Stimulated activated CD4-positive, alpha-beta T cell treated with anti-CD3 and anti-CD28 coated beads, Interleukin-1b, Interleukin-23, amount 100 ng/mL, for 24 hours (primary cell): Measurements from ENCODE around the gene ADIRF.

Experiments
- DNase-seq, 4 experiments: peaks; one replicate each; pipeline ENCODE4 v3.0.0-alpha.2; 2020; ENCODE audit warnings: low read depth in 4 of 4, low spot score in 1 of 4

Gene ADIRF

GRCh38 chr10:86960003-86960862 lies 8.0 kb upstream of the ADIRF start:
- peak in 1 of 4 experiments; percentile 22 for DNase-seq

GRCh38 chr10:86960863-86961434 lies 7.3 kb upstream of the ADIRF start:
- no peak for DNase-seq

DNA sequence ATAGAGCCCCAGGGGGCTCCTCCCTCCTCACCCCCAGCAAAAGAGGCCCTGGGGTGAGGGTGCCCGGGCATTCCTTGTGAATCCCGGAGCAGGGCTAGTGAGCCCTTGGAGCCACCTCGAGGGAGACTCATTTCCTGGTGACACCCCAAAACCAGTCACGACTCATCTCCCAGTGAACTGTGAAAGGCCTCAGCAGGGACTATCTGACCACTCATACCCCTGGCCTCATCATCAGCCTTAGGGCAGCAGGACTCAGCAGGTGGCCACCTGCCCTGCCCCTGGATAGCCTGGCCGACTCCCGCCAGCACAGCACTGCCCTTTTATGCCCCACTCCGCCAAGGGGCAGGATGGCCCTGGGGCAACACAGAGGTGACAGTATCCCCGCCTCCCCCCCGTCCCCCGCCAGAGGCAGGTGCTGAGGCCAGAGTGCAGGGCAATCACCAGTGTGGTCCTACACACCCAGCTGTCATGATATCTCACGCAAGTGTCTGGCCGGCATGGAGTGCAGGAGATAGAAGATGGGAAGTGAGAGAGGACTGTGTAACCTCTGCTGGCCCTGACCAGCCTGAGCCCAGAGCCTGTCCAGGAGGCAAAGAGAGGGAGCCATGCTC lies 6.7 kb upstream of the ADIRF start:
- DNase-seq, result no peak

GRCh38 chr10:86962136-86962980 lies 5.9 kb upstream of the ADIRF start:
- DNase-seq, result no peak

DNA sequence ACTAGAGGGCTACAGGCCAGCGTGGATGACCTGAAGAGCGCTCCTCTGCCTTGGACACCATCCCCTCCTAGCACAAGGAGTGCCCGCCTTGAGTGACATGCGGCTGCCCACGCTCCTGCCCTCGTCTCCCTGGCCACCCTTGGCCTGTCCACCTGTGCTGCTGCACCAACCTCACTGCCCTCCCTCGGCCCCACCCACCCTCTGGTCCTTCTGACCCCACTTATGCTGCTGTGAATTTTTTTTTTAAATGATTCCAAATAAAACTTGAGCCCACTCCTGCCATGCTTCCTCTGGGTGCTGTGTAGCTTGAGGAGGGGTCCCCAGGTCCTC lies 5.3 kb upstream of the ADIRF start:
- no peak for DNase-seq

GRCh38 chr10:86963341-86963919 lies 4.9 kb upstream of the ADIRF start:
- DNase-seq, result no peak

GRCh38 chr10:86964061-86964846 lies 4.0 kb upstream of the ADIRF start:
- no peak for DNase-seq

- no peak for DNase-seq
Measured at GRCh38 chr10:86964847-86965190, 3.5 kb upstream of the ADIRF start.

DNA sequence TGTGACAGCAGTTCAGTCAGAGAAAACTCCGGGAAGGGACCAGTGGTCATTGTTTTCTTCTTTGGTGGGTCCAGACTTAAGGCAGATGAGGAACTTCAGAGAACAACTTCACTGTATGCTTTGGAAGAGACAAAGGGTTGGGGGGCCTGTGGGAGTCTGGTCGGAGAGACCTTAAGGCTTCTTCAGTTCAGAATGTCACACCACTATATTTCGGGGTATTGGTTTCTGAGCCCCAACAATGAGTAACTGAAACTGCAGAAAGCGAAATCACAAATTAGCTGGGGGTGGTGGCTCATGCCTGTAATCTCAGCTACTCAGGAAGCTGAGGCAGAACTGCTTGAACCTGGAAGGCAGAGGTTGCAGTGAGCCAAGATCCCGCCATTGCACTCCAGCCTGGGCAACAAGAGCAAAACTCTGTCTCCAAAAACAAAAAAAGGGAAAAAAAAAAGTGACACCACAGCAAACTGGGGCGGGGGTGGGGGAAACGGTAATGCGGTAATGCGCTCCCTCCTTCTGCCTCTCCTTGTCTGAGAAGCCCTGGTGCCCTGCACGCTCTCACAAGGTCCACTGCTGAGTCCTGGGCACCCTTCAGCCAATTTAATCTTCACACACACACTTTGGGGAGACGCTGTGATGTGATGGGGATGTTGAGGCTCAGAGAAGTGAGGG lies 2.2 kb upstream of the ADIRF start:
- DNase-seq, result peak in 1 of 4 experiments; percentile 15

GRCh38 chr10:86967481-86967941 lies 771 bp upstream of the ADIRF start:
- no peak for DNase-seq

DNA sequence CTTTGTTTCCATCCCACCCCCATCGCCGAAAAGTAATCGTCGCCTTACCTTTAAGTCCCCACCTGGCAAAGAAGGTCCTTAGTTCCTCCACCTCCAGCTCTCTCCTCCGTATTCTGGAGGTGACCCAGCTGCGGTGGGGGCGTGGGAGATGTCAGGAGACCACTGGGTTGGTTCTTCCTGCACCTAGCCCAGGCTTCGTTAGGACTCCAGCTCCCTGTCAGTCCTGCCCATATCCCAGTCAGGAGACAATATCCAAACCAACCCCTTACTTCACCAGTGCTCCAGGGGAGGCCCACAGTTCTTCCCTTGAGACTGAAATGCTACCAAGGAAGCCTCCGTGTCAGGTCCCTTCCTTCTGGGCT lies 693 bp downstream of the ADIRF start:
- no peak for DNase-seq

DNA sequence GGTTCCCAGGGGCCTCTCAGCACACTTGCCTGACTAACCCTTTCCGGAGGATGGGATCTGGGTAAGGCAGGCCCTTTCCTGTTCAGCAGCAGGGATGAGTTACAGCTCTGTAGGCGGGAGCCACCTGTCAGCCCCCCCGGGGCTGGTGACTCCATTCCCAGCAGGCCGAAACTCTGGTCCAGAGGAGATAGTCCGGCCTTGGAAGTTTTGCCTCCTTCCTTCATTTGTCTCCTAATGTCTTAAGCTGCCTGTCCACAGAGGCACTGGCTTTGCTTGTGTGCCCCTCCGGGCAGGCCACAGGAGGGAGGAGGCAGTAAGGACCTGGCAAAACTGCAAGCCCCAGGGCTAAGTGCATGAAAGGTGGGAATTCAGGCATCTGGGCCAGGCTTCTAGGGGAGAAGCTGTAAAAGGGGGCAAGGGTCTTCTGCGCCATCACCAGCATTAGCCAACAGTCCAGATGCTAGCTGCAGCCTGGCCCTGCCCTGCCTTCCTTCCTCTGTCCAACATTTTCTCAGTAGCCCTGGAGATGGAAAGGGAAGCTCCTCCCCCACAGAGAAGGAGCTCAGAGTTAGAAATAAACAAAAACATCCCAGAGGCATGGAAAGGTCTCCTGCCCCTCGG lies 1.2 kb downstream of the ADIRF start:
- no peak for DNase-seq

DNA sequence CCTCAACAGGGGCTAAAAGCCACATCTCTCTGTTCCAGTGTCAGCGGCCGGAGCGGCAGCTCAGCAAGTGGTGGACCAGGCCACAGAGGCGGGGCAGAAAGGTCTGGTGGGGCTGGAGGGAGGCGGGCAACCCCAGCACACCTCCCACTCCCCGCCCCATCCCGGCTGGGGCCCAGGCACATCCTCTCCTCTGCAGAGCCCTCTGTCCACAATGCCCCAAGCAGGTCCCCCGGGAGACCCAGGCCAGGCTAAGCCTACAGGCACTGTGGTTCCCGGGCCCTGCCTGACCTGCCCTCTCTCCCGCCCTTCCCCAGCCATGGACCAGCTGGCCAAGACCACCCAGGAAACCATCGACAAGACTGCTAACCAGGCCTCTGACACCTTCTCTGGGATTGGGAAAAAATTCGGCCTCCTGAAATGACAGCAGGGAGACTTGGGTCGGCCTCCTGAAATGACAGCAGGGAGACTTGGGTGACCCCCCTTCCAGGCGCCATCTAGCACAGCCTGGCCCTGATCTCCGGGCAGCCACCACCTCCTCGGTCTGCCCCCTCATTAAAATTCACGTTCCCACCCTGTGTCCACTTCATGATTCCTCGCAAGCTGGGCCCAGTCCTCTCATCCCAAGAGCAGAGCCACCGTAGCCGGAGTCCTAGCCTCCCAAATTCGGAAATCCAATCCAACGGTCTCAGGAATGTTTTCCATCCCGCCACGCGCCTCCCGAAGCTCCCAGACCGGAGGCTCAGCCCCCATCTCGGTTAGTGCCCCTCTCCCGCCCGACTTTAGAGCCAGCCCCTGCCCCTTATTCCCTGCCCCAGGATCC lies 2.1 kb downstream of the ADIRF start:
- no peak for DNase-seq

GRCh38 chr10:86970982-86971231 lies 2.6 kb downstream of the ADIRF start:
- DNase-seq, result no peak

DNA sequence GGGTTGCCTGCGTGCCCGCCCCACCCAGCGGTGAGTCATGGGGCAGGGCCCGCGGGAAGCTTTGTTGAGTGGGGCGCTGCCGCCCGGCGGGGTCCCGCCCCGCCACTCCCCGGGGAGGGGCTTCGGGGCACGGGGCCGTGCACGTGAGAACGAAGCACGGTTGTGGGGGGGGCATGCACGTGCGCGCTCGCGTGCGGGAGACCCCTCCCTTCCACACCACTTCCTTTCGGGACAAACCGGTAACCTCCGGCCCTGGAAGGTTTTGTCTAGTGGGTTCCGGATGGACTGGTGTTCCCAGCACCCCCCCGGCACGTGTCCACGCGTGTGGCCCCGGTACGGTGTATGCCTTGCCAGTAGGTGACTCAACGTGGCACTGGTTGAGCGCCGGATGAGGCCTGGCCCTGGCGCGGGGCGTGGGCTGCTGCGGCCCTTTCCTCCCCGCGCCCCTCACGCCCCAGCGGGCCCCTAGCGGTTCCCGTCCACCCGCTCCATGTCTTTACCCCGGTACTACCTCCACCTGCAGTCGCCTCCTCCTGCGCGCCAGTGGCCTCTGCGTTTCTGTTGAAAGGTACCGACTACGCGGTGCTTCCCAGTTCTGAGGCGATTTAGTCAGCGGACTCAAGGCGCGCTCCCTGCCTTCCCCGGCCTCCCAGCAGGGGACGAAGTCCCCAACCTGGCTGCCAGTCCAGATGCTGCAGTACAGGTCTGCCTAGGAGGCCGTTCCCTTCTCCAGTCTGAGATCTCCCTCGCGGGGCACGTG lies 3.1 kb downstream of the ADIRF start:
- DNase-seq, result peak; percentile 53 to 79 (median 72)

GRCh38 chr10:86972613-86973380 lies 4.5 kb downstream of the ADIRF start:
- DNase-seq, result no peak

DNA sequence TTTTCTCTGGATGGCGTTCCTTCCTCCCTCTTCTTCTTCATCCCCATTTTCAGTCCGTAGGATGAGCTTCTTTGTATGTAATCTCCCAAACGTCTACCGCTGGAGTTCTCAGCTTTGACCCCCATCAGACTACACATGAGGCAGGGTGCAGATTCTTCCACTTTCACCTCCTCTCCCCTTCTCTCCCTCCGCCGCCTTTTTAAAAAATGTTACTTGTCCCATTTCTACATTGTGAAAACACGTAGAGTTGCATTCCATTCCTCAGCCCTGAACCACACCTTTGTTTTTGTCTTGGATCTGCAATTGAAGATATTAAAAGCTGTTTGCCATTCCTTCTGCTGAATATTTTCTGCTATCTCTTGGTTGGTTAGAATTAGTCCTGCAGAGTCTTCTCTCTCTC lies 6.2 kb downstream of the ADIRF start:
- DNase-seq, result no peak
